ENCODE results near the gene DOK7.

The DOK7 gene

DNA sequence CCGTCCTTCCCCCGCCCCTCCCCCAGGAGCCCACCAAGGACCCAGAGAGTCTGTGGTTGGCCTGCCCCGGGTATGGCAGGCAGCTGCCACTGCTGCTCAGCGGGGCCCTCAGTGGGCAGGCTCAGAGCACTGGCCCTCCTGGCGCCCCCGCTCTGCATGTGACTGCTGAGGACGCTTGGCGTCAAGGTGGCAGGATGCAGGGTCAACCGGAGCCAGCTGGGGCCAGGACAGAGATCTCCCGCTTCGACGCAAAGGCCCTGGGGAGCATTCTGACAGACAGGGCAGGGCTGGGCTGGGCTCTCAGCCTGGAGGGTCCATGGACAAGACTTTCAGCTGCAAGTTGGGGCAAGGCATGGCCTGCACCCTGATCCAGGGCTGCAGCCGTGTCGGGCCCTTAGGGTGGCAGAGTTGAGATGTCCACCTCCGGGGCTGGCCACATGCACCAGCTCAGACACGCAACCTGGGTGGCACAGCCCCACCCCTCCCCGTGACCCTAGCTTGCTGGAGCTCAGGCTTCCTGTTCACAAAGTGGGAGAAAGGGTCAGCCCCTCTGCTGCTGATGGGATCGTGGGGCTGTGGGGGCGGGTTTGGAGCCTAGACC, 38.8 kb downstream of the DOK7 start:
- Histone ChIP-seq H3K27me3 (ENCODE audit: insufficient read depth, low read length) (no peaks in the 10 kb centered on the region), H2BK120ac (ENCODE audit: insufficient read depth, low read length, poor library complexity) (no peak overlapping the region), H3K14ac (ENCODE audit: low read length) (no peak overlapping the region), H4K12ac (ENCODE audit: low read depth, low read length) (no peak overlapping the region), H3K9ac (ENCODE audit: low read length) (no peak overlapping the region), H3K79me2 (ENCODE audit: control insufficient read depth, insufficient read depth, low read length, poor library complexity) (no peaks in the 10 kb centered on the region), H3K4me3 (ENCODE audit: low read depth, low read length) (no peak overlapping the region), H2AFZ (ENCODE audit: insufficient read depth, low read length, poor library complexity) (no peak overlapping the region), H3K4ac (ENCODE audit: low read depth, low read length) (no peak overlapping the region), H4K8ac (ENCODE audit: low read depth, low read length) (no peak overlapping the region), H2BK5ac (ENCODE audit: low read depth, low read length, poor library complexity) (no peak overlapping the region), H3K4me1 (ENCODE audit: control insufficient read depth in 1 of 2, insufficient read depth in 2 of 2, low read length in 2 of 2) (no peaks in the 10 kb centered on the region), H3K9me3 (ENCODE audit: insufficient read depth, low read depth, low read length) (no peaks in the 10 kb centered on the region), H3K27ac (ENCODE audit: low read depth, low read length) (no peak overlapping the region), H3K4me2 (ENCODE audit: low read length) (no peak overlapping the region), H2BK12ac (ENCODE audit: low read length) (no peak overlapping the region), H4K91ac (ENCODE audit: low read depth, low read length) (no peak overlapping the region), H3K36me3 (ENCODE audit: control insufficient read depth in 1 of 2, insufficient read depth in 2 of 2, low read length in 2 of 2) (peaks cover 19 to 38% of the 10 kb centered on the region in 2 experiments), H3K79me1 (ENCODE audit: low read length) (no peaks in the 10 kb centered on the region), H2AK5ac (ENCODE audit: low read length) (no peak overlapping the region), H3K18ac (ENCODE audit: low read length) (no peak overlapping the region), H3K23ac (ENCODE audit: low read length) (no peak overlapping the region)
- no peak for DNase-seq
- no CpG with 5 or more reads among the region's 19 CpGs for WGBS (ENCODE audit: extremely low coverage, insufficient coverage, insufficient read length)

DNA sequence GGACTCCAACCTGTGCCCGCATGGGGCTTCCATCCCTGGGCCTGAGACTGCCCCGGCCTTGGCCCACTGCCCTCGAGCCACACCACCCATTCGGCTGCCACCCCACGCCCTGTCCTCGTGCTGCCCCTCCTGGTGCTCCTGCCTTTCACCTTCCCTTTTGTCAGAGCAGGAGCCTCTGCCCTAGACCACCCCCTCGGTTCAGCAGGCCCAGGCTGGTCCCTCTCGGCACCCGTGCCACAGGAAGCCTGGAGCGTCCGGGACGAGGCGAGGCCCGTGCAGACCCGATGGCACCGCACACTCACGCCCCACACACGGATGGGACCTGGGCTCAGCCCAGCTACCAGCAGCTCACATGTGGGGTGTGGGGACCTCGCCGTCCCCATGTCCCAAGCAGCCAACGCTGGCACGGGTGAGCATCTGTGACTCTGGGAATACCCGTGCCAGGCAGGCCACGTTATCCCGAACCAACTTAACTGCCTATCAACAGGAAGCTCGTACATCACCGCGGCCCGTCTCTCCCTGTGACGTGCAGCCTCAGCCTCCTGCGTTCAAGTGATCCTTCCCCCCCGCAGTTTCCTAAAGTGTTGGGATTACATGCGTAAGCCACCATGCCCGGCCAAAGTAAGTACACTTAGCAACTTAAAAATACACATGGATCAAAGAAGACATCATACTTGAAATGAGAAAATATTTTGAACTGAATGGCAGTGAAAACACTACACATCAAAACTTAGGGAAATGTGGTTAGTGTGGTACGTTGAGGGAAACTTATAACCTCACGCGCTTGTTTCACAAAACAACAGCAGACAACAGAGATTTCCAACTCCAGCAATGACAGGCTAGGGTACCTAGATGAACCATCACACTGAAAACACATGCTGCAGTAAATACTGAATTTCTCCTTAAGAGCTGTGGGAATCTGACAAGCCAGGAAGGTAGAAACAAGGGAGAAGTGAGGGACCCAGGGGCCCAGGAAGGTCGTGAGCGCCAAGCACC, 40.1 kb downstream of the DOK7 start:
- H3K23ac ChIP-seq (ENCODE audit: low read length) = no peak overlapping the region
- peaks cover 19 to 38% of the 10 kb centered on the region in 2 experiments for H3K36me3 ChIP-seq (ENCODE audit: control insufficient read depth in 1 of 2, insufficient read depth in 2 of 2, low read length in 2 of 2)
- peak overlapping the region; percentile 8 for H2AFZ ChIP-seq (ENCODE audit: insufficient read depth, low read length, poor library complexity)
- H4K91ac ChIP-seq (ENCODE audit: low read depth, low read length) = no peak overlapping the region
- no peak overlapping the region for H3K4ac ChIP-seq (ENCODE audit: low read depth, low read length)
- no peaks in the 10 kb centered on the region for H3K9me3 ChIP-seq (ENCODE audit: insufficient read depth, low read depth, low read length)
- no peak overlapping the region for H3K9ac ChIP-seq (ENCODE audit: low read length)
- no peak overlapping the region for H3K4me2 ChIP-seq (ENCODE audit: low read length)
- H3K27ac ChIP-seq (ENCODE audit: low read depth, low read length) = no peak overlapping the region
- DNase-seq = no peak
- no peak overlapping the region for H2AK5ac ChIP-seq (ENCODE audit: low read length)
- no peak overlapping the region for H4K12ac ChIP-seq (ENCODE audit: low read depth, low read length)
- no peaks in the 10 kb centered on the region for H3K79me1 ChIP-seq (ENCODE audit: low read length)
- no peak overlapping the region for H2BK12ac ChIP-seq (ENCODE audit: low read length)
- no peaks in the 10 kb centered on the region for H3K4me1 ChIP-seq (ENCODE audit: control insufficient read depth in 1 of 2, insufficient read depth in 2 of 2, low read length in 2 of 2)
- no peak overlapping the region for H3K4me3 ChIP-seq (ENCODE audit: low read depth, low read length)
- H3K18ac ChIP-seq (ENCODE audit: low read length) = no peak overlapping the region
- whole genome bisulfite sequencing (ENCODE audit: extremely low coverage, insufficient coverage, insufficient read length) = no CpG with 5 or more reads among the region's 39 CpGs
- H2BK5ac ChIP-seq (ENCODE audit: low read depth, low read length, poor library complexity) = no peak overlapping the region
- H3K79me2 ChIP-seq (ENCODE audit: control insufficient read depth, insufficient read depth, low read length, poor library complexity) = no peaks in the 10 kb centered on the region
- H4K8ac ChIP-seq (ENCODE audit: low read depth, low read length) = no peak overlapping the region
- H3K27me3 ChIP-seq (ENCODE audit: insufficient read depth, low read length) = no peaks in the 10 kb centered on the region
- H2BK120ac ChIP-seq (ENCODE audit: insufficient read depth, low read length, poor library complexity) = no peak overlapping the region
- no peak overlapping the region for H3K14ac ChIP-seq (ENCODE audit: low read length)

DNA sequence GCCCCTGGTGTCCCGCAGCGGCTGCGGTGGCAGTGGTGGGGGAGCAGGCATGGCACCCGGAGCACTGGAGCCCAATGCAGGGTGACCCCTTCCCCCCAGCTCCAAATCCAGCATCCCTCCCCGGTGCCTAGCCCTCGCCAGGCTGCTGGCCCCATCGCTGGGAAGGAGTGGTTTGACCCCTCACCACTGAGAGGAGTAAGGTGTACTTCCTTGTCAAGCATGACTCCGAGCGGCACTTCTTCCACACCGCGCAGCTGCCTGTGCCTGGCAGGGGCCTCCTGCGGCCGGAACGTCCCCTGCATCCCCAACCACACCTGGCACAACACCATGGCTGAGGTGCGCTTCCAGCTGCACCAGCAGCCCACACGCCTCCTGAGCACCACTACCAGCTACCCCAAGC, 42.1 kb downstream of the DOK7 start:
- Histone ChIP-seq H3K9ac (ENCODE audit: low read length) (no peak overlapping the region), H2BK5ac (ENCODE audit: low read depth, low read length, poor library complexity) (no peak overlapping the region), H3K36me3 (ENCODE audit: control insufficient read depth in 1 of 2, insufficient read depth in 2 of 2, low read length in 2 of 2) (peaks cover 30 to 51% of the 10 kb centered on the region in 2 experiments), H3K4me3 (ENCODE audit: low read depth, low read length) (no peak overlapping the region), H3K23ac (ENCODE audit: low read length) (no peak overlapping the region), H2AK5ac (ENCODE audit: low read length) (no peak overlapping the region), H4K12ac (ENCODE audit: low read depth, low read length) (no peak overlapping the region), H3K9me3 (ENCODE audit: insufficient read depth, low read depth, low read length) (no peaks in the 10 kb centered on the region), H2AFZ (ENCODE audit: insufficient read depth, low read length, poor library complexity) (no peak overlapping the region), H4K91ac (ENCODE audit: low read depth, low read length) (no peak overlapping the region), H3K79me2 (ENCODE audit: control insufficient read depth, insufficient read depth, low read length, poor library complexity) (no peaks in the 10 kb centered on the region), H3K4me2 (ENCODE audit: low read length) (no peak overlapping the region), H3K18ac (ENCODE audit: low read length) (no peak overlapping the region), H2BK120ac (ENCODE audit: insufficient read depth, low read length, poor library complexity) (no peak overlapping the region), H3K27ac (ENCODE audit: low read depth, low read length) (no peak overlapping the region), H3K27me3 (ENCODE audit: insufficient read depth, low read length) (no peaks in the 10 kb centered on the region), H4K8ac (ENCODE audit: low read depth, low read length) (no peak overlapping the region), H3K79me1 (ENCODE audit: low read length) (no peaks in the 10 kb centered on the region), H3K4ac (ENCODE audit: low read depth, low read length) (no peak overlapping the region), H3K4me1 (ENCODE audit: control insufficient read depth in 1 of 2, insufficient read depth in 2 of 2, low read length in 2 of 2) (no peaks in the 10 kb centered on the region), H3K14ac (ENCODE audit: low read length) (no peak overlapping the region), H2BK12ac (ENCODE audit: low read length) (no peak overlapping the region)
- no CpG with 5 or more reads among the region's 16 CpGs for WGBS (ENCODE audit: extremely low coverage, insufficient coverage, insufficient read length)
- no peak for DNase-seq

DNA sequence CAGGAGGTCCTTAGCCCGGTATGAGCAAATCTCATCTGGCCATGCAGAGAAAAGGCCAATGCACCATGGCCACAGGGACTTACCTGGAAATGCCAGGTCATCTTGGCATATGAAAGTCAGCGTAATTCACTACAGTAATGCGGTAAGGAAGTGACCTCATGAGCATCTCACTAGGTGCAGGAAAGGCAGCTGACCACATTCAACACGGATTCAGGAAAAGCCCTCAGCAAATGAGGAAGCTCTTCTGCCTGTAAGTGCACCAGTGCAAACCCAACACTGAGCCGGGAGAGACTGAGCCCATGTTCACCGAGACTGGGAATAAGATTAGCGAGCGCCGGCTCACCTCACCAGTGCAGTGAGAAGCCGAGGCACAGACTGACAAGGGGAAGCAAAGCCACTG, 45.4 kb downstream of the DOK7 start:
- Histone ChIP-seq H3K14ac (ENCODE audit: low read length) (no peak overlapping the region), H3K4ac (ENCODE audit: low read depth, low read length) (no peak overlapping the region), H3K9ac (ENCODE audit: low read length) (no peak overlapping the region), H2BK12ac (ENCODE audit: low read length) (no peak overlapping the region), H3K18ac (ENCODE audit: low read length) (no peak overlapping the region), H3K79me2 (ENCODE audit: control insufficient read depth, insufficient read depth, low read length, poor library complexity) (no peaks in the 10 kb centered on the region), H4K8ac (ENCODE audit: low read depth, low read length) (no peak overlapping the region), H4K91ac (ENCODE audit: low read depth, low read length) (no peak overlapping the region), H2BK5ac (ENCODE audit: low read depth, low read length, poor library complexity) (no peak overlapping the region), H3K9me3 (ENCODE audit: insufficient read depth, low read depth, low read length) (no peaks in the 10 kb centered on the region), H3K79me1 (ENCODE audit: low read length) (no peaks in the 10 kb centered on the region), H3K36me3 (ENCODE audit: control insufficient read depth in 1 of 2, insufficient read depth in 2 of 2, low read length in 2 of 2) (peaks cover 46 to 56% of the 10 kb centered on the region in 2 experiments), H2AK5ac (ENCODE audit: low read length) (no peak overlapping the region), H3K4me3 (ENCODE audit: low read depth, low read length) (no peak overlapping the region), H4K12ac (ENCODE audit: low read depth, low read length) (no peak overlapping the region), H3K23ac (ENCODE audit: low read length) (no peak overlapping the region), H3K27ac (ENCODE audit: low read depth, low read length) (no peak overlapping the region), H3K4me2 (ENCODE audit: low read length) (no peak overlapping the region), H3K4me1 (ENCODE audit: control insufficient read depth in 1 of 2, insufficient read depth in 2 of 2, low read length in 2 of 2) (no peaks in the 10 kb centered on the region), H3K27me3 (ENCODE audit: insufficient read depth, low read length) (no peaks in the 10 kb centered on the region), H2BK120ac (ENCODE audit: insufficient read depth, low read length, poor library complexity) (no peak overlapping the region), H2AFZ (ENCODE audit: insufficient read depth, low read length, poor library complexity) (no peak overlapping the region)
- no CpG with 5 or more reads among the region's 10 CpGs for WGBS (ENCODE audit: extremely low coverage, insufficient coverage, insufficient read length)
- no peak for DNase-seq
